Sigmoid colon (tissue), 7 donors: Measurements from ENCODE around the gene SLC38A2. TPM values are rescaled to one million over a fixed set of nuclear protein-coding genes. Genes with fewer than 3 reads are reported as not detected.

Experiments used
- DNase-seq: peaks from one replicate; pipeline ENCODE4 v3.0.0-alpha.2; 2019
- H3K27ac ChIP-seq, 4 donors: fragments of 200-600 bp; sonication (generic); one replicate each; pipeline ENCODE4 v1.5.1; 2016 to 2019; ENCODE audit warnings: mild to moderate bottlenecking in 1 of 4
- H3K27me3 ChIP-seq, 3 donors: fragments of 200-600 bp; sonication (generic); one replicate each; pipeline ENCODE4 v1.5.1; 2019; ENCODE audit warnings: mild to moderate bottlenecking in 1 of 3
- H3K36me3 ChIP-seq, 4 donors: fragments of 200-600 bp; sonication (generic); one replicate each; pipeline ENCODE4 v1.5.1; 2016 to 2019
- H3K4me1 ChIP-seq, 4 donors: fragments of 200-600 bp; sonication (generic); one replicate each; pipeline ENCODE4 v1.5.1; 2017 to 2019
- H3K4me3 ChIP-seq, 4 donors: fragments of 200-600 bp; sonication (generic); one replicate each; pipeline ENCODE4 v1.5.1; 2017 to 2019; ENCODE audit warnings: mild to moderate bottlenecking in 2 of 4, moderate library complexity in 1 of 4
- H3K9me3 ChIP-seq, 4 donors: fragments of 200-600 bp in 3 of 4; sonication (generic) in 3 of 4; one replicate each; pipeline versions ENCODE4 v1.5.1 to v1.6.1; 2013 to 2019
- EP300 ChIP-seq, 4 donors: sonication (generic); formaldehyde crosslinking; IDR thresholded peaks; one replicate each; pipeline ENCODE4 v1.6.1; 2017; ENCODE audit warnings: antibody characterized with exemption in 4 of 4
- POLR2A ChIP-seq, 2 donors: fragments of 450-650 bp; IDR thresholded peaks; one replicate each; pipeline ENCODE4 v1.6.1; 2016; ENCODE audit warnings: antibody characterized with exemption in 2 of 2, mild to moderate bottlenecking in 2 of 2, moderate library complexity in 2 of 2
- POLR2AphosphoS5 ChIP-seq, 4 donors: sonication (generic); formaldehyde crosslinking; IDR thresholded peaks; one replicate each; pipeline ENCODE4 v1.6.1; 2017; ENCODE audit warnings: antibody characterized with exemption in 4 of 4
- WGBS, 2 donors: extraction: QIAGEN DNeasy Blood & Tissue Kit; methylation state at CpG; one replicate each; pipeline ENCODE4 v1.1.7; 2013; 5-methylcytosine and 5-hydroxymethylcytosine counted together
- intact Hi-C: fragments of 100-400 bp; cut with DNase I; formaldehyde crosslinking; loops from one replicate; pipeline ENCODE4 v1.15.1; 2023
- polyA plus RNA-seq, 3 donors: library from polyadenylated mRNA; stranded (reverse); fragments of 200-250 nt; gene quantifications; one replicate each; pipeline ENCODE4 v1.2.3, GENCODE V29; 2013
- total RNA-seq, 4 donors: library from RNA; depleted of rRNA; stranded (reverse); fragments of >200 nt; gene quantifications; one replicate each; pipeline ENCODE4 v1.1.0, GENCODE V29; 2016
- TF ChIP-seq, protein P1 (sequence below), 4 experiments: fragments of 450-650 bp in 3 of 4; fragments of 200-600 bp in 1 of 4; IDR thresholded peaks; one replicate each; pipeline ENCODE4 v1.5.1; 2016 to 2019; ENCODE audit warnings: antibody characterized with exemption in 4 of 4, mild to moderate bottlenecking in 3 of 4, moderate library complexity in 2 of 4
- donor health status: healthy with polysubstance abuse.
- donor health status: Bipolar disorder and iron deficiency.
- donor health status: healthy.

The SLC38A2 gene
- total and polyA plus RNA-seq, 7 donors = 17.6 to 299 (median 234) TPM

DNA sequence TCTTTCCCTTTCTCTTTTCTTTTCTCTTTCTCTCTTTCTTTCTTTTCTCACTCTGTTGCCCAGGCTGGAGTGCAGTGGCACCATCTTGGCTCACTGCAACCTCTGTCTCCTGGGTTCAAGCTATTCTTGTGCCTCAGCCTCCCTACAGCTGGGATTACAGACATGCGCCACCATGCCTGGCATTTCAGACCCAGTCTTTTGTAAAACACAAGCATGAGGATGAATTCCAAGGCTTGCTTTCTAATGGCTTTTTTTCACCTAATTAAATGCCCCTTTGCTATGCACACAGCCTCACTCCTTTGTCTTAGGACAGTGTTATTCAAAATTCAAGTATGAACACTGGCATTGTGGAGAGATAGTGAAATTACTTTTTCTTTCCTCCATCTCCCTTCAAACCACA lies 6.0 kb upstream of the SLC38A2 start:
- Histone ChIP-seq H3K9me3 (no peaks in the 10 kb centered on the region), H3K27me3 (no peaks in the 10 kb centered on the region), H3K4me3 (no peak overlapping the region), H3K36me3 (no peaks in the 10 kb centered on the region), H3K27ac (no peak overlapping the region), H3K4me1 (peaks cover 0 to 18% (median 14%) of the 10 kb centered on the region in 4 donors)
- WGBS, 2 donors = 94 to 97% methylated on average over 1 of the region's 1 CpG
- intact Hi-C loops = loop anchor here (10.0 kb wide), 1 partner anchor 1154 kb away; no protein-coding TSS in a partner anchor
- no peak for DNase-seq
- TF ChIP-seq, protein P1, sequence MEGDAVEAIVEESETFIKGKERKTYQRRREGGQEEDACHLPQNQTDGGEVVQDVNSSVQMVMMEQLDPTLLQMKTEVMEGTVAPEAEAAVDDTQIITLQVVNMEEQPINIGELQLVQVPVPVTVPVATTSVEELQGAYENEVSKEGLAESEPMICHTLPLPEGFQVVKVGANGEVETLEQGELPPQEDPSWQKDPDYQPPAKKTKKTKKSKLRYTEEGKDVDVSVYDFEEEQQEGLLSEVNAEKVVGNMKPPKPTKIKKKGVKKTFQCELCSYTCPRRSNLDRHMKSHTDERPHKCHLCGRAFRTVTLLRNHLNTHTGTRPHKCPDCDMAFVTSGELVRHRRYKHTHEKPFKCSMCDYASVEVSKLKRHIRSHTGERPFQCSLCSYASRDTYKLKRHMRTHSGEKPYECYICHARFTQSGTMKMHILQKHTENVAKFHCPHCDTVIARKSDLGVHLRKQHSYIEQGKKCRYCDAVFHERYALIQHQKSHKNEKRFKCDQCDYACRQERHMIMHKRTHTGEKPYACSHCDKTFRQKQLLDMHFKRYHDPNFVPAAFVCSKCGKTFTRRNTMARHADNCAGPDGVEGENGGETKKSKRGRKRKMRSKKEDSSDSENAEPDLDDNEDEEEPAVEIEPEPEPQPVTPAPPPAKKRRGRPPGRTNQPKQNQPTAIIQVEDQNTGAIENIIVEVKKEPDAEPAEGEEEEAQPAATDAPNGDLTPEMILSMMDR (IDR thresholded peaks at IDR 0.05) = no peak
- no peak for TF ChIP-seq POLR2A (IDR thresholded peaks at IDR 0.05)
- TF ChIP-seq POLR2AphosphoS5 (IDR thresholded peaks at IDR 0.05) = no peak
- no peak for TF ChIP-seq EP300 (IDR thresholded peaks at IDR 0.05)

DNA sequence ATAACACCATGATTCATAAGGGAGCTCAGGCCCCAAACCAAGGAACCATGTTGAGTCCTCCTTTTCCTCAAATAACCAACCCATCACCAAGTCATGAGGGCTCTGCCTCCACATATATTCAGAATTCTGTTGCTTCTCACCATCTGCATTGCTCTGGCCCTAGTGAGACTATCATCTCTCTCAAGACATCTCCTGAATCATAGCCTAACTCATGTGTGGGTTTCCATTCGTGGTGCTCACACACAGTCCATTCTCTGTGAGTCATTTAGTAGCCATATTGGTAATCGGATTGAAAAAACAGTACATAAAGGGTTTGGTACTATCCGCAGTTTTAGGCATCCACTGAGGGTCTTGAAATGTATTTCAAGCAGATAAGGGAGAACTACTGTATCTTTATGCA lies 5.1 kb upstream of the SLC38A2 start:
- H3K9me3 ChIP-seq = no peaks in the 10 kb centered on the region
- H3K4me1 ChIP-seq = peaks cover 0 to 19% (median 14%) of the 10 kb centered on the region in 4 donors
- intact Hi-C loops = loop anchor here (10.0 kb wide), 1 partner anchor 1153 kb away; no protein-coding TSS in a partner anchor
- no peaks in the 10 kb centered on the region for H3K27me3 ChIP-seq
- DNase-seq = no peak
- no peaks in the 10 kb centered on the region for H3K36me3 ChIP-seq
- no peak overlapping the region for H3K4me3 ChIP-seq
- TF ChIP-seq, protein P1 (IDR thresholded peaks at IDR 0.05) = no peak
- TF ChIP-seq EP300 (IDR thresholded peaks at IDR 0.05) (no peak), POLR2AphosphoS5 (IDR thresholded peaks at IDR 0.05) (no peak), POLR2A (IDR thresholded peaks at IDR 0.05) (no peak)
- WGBS, 2 donors = 87 to 88% methylated on average over 3 of the region's 3 CpGs
- no peak overlapping the region for H3K27ac ChIP-seq

DNA sequence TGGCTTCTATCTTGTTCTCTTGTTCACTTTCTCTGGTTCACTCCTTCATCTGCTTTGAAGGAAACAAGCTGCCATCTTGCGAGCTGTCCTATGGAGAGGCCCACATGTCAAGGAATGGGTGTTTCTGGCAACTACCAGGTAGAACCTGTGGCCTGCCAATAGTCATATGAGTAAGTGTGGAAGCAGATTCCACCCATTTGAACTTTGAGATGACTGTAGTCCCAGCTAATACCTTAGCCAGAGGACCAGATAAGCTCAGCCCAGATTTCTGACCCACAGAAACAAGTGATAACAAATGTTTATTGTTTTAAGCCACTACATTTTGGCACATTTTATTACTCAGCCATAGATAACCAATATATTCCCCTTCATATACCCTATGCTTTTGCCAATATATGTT lies 4.0 kb upstream of the SLC38A2 start:
- TF ChIP-seq EP300 (IDR thresholded peaks at IDR 0.05) (no peak), POLR2A (IDR thresholded peaks at IDR 0.05) (no peak), POLR2AphosphoS5 (IDR thresholded peaks at IDR 0.05) (no peak)
- TF ChIP-seq, protein P1 (IDR thresholded peaks at IDR 0.05) = no peak
- WGBS, 2 donors = 98 to 100% methylated on average over 1 of the region's 1 CpG
- Histone ChIP-seq H3K4me1 (peaks cover 0 to 10% (median 7%) of the 10 kb centered on the region in 4 donors), H3K36me3 (no peaks in the 10 kb centered on the region), H3K9me3 (no peaks in the 10 kb centered on the region), H3K4me3 (no peak overlapping the region), H3K27ac (no peak overlapping the region), H3K27me3 (no peaks in the 10 kb centered on the region)
- intact Hi-C loops = loop anchor here (10.0 kb wide), 1 partner anchor 1152 kb away; no protein-coding TSS in a partner anchor
- DNase-seq = no peak

DNA sequence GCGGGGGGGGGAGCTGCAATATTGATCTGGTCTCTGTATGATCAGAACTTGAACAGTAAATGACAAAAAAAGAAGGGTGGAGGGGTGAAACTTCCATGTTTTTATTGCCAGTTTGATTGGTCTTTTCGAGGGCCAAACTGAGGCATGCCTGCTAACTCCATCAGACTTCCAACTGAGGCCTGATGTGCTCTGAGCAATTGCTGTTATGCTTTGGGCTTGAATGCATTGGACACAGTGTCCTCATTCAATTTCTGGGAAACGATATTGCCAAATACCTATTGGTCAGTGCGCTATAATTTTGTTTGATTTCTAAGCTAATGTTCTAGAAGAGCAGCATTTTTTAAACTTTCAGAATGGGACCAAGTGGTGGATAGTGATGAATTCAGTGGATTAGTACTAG lies 2.1 kb upstream of the SLC38A2 start:
- DNase-seq = no peak
- TF ChIP-seq EP300 (IDR thresholded peaks at IDR 0.05) (no peak), POLR2AphosphoS5 (IDR thresholded peaks at IDR 0.05) (no peak)
- WGBS, 2 donors = 92 to 95% methylated on average over 4 of the region's 4 CpGs
- no peaks in the 10 kb centered on the region for H3K9me3 ChIP-seq
- no peak overlapping the region for H3K4me3 ChIP-seq
- intact Hi-C loops = loop anchor here (5.0 to 10.0 kb wide), 6 partner anchors 107 to 1150 kb away; partner anchors contain the start of gene SLC38A1
- peak overlapping the region in 2 of 4 donors; percentile 98 to 99 for H3K27ac ChIP-seq
- peaks cover 9 to 15% (median 15%) of the 10 kb centered on the region in 4 donors for H3K36me3 ChIP-seq
- peaks cover 0 to 20% (median 13%) of the 10 kb centered on the region in 4 donors for H3K4me1 ChIP-seq
- no peaks in the 10 kb centered on the region for H3K27me3 ChIP-seq

DNA sequence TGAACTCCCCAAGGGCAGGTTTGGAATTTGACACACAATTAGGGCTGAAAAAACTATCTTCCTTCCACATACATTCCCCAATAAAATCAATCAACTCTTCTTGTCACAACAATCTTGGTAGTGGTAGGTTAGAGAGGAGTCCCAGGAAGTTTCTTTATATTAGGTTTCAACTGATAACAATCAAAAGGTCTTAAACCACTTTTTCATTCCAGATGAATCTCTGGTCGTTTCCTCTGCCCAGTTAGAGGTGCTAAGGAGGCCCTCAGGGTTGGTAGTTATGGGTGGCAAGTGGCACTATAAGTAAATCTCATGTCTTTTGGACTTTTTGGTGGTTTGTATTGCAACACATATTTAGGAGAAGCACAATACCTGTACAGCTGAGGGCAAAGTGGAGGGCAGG lies 1.7 kb upstream of the SLC38A2 start:
- Histone ChIP-seq H3K27me3 (no peaks in the 10 kb centered on the region), H3K4me3 (no peak overlapping the region), H3K4me1 (peaks cover 0 to 24% (median 17%) of the 10 kb centered on the region in 4 donors), H3K27ac (peak overlapping the region; percentile 95 to 99 (median 98)), H3K9me3 (no peaks in the 10 kb centered on the region), H3K36me3 (peaks cover 9 to 19% (median 19%) of the 10 kb centered on the region in 4 donors)
- intact Hi-C loops = loop anchor here (5.0 to 10.0 kb wide), 6 partner anchors 107 to 1150 kb away; partner anchors contain the start of gene SLC38A1
- TF ChIP-seq, protein P1 (IDR thresholded peaks at IDR 0.05) = no peak
- TF ChIP-seq POLR2A (IDR thresholded peaks at IDR 0.05) (no peak), POLR2AphosphoS5 (IDR thresholded peaks at IDR 0.05) (no peak), EP300 (IDR thresholded peaks at IDR 0.05) (no peak)
- no peak for DNase-seq
- WGBS, 2 donors = 36 to 46% methylated on average over 1 of the region's 1 CpG
